GM18499 (cell line): ENCODE measurements around the gene SLN.
"Not testable (repeated sequence)": the region's sequence is repeated elsewhere in the genome, so short reads cannot be mapped to it uniquely, and the experiment has no call there.

Experiments
- ATAC-seq: cut with Tn5 transposase; IDR thresholded peaks from one replicate; pipeline ENCODE4 v1.9.1; 2021; ENCODE audit warnings: moderate number of reproducible peaks; ENCODE audit not compliant: insufficient read depth, unreplicated experiment

Gene SLN

DNA sequence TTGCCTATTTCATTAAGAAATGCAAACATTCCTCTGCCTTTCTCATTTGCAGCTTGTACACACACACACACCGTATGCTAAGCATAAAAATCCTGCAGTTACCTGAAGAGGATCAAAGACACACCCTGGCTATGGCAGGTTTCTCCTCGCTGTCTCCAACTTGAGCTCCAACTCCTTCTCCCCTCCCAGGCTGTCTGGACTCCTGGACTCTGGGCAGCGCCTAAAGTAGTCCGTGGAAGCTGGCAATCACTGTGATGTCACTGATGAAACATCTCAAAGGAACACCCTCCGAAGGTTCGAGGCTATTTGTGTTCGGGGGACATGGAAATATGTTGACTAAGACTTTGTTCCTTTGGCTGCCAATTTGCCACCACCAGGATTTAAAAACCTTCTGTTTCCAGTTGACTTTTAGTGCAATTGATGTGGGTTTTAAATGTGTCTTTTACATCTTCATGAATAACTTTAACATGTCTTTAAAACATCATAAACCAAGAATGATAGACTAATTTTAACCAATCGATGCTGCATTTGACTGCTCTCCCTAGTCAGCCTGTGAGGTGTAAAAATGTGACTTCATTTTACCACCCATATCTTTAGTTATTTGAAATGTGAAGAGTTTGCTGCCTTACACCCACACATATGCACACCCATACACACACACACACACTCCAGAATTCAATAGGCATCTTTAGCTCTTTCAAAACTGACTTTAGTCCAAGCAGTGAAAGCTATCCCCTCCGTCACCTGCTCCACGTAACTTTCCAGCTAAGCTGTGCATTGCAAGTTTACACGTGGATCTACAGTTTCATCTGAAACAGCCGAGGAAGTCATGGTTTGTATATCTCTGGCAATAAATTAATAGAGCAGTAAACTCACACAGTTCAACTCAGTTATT is at the start of gene SLN:
Gene SLN (minus strand): TSS at position 196 of the 895 bp plus-strand sequence.
- ATAC-seq, result no peak

DNA sequence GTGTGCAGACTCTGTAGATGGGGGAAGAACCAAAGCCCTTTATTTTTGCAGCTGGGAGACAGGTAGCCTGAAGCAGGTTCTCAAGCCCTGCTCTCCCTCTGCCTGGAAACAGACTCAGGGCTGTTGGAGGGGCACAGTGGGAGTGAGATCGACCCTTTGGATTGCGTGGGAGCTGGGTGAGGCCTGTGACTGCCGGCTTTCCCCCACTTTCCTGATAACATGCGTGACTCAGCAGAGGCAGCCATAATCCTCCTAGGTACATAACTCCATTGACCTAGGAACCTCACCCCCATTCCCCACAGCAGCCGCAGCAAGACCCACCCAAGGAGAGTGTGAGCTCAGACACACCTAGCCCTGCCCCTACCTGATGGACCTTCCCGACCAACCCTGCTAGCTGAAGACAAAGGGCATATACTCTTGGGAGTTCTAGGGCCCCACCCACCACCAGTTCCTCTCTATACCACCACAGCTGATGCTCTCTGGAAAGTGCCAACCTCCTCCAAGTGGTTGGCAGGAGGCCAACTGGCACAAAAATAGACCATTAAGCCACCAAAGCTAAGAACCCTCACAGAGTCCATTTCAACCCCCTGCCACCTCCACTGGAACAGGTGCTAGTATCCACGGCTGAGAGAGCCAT is 47.0 kb upstream of the SLN start:
- ATAC-seq, result not testable (repeated sequence)

DNA sequence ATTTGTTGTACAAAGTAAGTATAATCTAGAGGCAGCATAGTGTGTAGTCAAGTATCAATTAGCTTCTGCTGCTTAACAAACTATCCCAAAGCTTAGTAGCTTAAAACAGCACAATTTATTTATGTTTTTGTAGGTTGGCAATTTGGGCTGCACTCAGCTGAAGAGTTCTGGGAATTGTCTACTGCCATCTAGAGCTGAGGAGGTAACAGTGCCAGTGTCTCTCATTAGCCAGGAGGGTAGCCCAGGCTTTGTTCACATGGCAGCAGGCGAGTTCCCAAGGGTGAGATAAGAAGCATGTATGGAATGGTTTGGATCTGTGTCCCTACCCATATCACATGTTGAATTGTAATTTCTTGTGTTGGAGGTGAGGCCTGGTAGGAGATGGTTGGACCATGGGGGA is 45.8 kb upstream of the SLN start:
- no peak for ATAC-seq

DNA sequence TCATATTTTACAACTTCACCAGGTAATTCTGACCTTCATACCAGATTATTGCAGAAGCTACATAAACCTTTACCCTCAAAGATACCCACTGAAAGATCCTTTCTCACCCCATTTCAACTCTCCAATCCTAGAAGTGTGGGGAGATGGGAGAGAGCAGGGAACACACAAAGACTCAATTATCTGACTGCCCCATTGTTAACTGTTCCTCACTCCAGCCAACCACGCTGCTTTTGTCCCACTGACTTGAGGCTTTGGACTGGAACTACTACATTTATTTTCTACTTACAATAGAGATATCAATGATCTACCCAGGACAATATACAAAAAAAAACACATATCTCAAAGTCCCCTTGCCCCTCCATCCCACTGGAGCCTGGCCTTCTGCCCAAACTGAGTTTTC is 44.7 kb upstream of the SLN start:
- ATAC-seq, result no peak

DNA sequence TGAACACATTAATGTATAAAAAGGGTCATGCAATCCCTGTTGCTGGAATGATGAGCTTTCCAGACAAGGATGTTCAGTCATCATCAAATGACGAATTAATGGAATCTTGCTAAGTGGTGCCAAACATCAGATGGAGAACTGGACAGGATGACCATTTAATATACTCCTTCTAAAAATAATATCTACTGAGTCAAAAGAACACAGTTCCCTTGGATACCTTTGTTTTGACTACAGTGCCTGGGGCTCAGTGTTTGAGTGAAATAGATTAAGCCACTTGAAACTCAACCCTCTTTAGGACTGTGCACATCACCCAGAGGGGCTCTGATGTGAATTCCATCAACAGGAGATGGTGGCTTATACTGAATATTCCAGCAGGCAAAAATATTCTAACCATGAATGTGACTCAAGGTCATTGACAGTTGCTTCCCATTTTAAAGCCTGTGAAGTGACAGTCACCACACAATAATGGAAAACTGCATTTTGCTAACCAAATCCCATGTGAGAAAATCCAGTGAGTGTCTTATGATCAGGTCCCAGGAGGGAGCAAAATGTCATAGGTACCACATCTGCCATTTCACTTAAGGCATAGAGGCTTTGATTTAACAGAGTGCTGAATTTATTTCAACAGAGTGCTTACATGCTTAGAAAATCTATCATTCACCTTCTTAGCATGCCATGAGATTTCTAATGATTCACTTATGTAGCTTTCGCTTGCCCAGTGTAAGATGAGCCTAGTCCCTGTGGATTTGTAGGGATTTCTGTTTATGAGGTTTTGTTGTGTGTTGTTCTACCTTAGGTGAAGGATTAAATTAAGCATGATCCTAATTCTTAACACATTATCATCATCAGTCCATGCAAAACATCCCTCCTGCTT is 41.3 kb upstream of the SLN start:
- ATAC-seq, result no peak

DNA sequence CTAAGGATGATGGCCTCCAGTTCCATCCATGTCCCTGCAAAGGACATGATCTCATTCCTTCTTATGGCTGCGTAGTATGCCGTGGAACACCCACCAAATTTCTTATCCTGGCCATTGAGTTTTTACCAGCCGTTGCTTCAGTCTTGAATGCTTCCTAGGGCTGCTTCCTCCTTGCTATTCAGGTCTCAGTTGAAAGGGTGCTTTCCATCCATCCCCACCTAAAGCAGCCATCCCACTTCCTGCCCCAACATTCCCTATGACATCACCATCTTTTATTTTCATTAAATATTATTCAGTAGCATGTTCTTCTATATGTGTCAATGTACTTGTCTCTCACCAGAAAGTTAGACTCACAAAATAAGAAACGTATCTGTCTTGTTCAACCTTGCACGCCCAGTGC is 40.7 kb upstream of the SLN start:
- no peak for ATAC-seq

DNA sequence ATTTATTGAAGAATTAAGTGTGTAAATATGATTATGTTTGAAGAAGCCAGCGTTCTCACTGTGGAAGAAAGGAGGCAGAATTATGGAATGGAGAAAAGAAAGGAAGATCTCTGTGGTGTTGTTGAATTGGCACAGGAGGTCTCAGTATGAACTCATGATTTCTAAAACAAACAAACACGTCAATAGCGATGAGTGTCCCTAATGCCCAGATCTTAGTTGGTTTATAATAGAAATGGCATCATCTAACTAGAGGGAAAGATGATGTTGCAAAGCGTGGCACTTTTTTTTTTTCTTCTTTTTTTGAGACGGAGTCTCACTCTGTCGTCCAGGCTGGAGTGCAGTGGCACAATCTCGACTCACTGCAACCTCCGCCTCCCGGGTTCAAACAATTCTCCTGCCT is 39.2 kb upstream of the SLN start:
- ATAC-seq, result no peak

DNA sequence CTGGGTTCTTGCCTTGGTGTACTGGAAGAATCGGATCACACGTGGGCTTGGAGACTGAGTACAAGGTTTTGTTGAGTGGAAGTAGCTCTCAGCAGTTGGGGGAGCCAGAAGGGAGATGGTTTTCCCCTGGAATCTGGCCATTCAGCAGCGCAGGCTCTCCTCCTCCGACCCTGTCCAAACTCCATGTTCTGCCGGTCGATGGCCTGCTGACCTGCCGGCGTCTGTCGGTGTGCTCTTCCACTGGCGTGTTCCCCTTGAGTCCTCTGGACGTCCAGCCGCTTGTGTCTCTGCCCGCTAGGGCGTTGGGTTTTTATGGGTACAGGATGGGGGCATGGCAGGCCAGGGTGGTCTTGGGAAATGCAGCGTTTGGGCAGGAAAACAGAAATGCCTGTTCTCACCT is 38.5 kb upstream of the SLN start:
- ATAC-seq, result no peak

DNA sequence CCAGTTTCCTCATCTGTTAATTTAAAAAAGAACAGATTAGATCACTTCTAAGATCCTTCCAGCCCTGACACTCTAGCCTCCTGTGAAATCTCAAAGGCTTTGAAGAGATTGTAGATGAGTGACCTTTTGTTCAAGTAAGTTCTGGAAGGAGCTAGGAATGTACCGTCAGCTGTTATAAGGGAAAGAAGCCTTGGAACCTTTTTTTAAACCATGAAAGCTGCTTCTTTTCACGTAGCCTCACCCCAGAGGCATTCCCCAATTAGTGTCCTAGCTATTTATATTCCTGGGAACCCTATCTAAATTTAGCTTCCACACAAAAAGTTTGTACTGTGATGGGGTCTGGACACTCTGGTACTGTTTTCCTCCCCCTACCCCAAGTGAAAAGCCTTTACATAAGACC is 35.8 kb upstream of the SLN start:
- ATAC-seq, result no peak

DNA sequence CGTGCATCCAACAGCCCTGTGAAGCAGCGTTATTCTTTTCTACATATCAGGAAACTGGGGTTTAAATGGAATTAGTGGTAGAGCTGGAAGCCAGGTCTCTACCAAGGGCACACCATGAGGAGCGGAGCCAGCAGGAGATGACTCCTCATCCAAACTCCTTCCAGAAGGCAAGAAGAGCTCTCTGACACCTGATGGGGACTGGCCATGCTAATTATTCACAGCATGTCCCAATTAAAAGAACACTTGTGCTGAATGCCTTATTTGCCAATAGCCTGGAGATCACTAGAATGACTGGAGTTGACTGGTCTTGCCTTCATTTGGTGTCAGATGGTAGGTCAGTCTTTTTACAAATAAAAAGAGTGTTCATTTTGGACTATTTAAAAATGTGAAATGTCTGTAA is 32.9 kb upstream of the SLN start:
- no peak for ATAC-seq

DNA sequence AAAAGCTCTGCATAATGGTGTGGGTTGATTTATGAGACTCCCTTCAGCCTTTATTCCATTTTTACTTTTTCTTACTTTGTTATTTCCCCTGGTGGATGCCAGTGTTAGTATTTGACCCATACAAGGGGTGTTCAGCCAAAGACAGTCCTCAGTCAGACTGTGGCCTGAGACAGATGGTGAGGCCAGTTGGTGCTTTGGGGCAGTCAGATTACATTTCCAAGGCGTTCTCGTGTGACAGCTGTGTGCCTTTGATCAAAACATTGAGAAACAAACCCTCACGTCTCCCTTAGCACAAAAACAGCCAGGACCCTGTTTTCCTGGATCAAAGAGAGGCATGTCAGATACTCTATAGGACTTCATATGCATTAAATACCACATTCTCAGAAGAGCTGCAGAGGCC is 31.3 kb upstream of the SLN start:
- no peak for ATAC-seq

DNA sequence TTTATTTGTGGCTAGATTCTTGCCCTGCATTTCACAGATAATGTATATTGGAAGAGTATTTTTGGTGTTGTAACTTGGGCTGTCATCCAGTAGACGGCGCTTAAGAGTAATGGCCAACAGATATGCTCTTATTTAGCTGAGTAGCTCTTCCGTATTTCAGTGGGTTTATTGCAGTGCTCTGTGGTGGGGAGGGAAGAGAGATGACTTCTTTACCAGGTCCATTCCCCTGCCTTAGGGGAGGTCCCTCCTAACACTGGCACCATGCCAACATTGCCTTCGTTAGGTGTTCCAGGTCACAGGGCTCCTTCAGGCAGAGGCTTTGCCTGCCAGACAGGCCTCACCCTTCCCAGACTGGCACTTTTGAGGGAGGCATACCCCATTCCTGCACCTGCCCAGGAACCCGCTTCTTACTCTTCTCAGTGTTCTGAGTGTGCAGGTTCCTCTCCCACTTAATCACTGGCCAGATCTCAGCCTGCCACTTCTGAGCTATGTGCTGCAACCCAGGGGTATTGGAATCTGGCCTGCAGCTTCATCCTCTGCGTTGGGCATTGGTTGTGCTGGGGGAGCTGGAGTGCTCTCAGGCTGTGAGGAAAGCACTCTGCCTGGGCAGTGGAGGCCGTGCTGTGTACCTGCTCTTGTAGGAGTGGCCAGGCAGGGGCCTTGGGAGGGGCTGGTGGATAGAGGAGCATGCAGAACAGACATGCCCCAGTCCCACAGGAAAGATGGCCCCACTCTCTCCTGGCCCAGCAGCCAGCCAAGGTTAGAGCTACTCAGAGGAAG is 29.4 kb upstream of the SLN start:
- ATAC-seq, result peak; percentile 80

DNA sequence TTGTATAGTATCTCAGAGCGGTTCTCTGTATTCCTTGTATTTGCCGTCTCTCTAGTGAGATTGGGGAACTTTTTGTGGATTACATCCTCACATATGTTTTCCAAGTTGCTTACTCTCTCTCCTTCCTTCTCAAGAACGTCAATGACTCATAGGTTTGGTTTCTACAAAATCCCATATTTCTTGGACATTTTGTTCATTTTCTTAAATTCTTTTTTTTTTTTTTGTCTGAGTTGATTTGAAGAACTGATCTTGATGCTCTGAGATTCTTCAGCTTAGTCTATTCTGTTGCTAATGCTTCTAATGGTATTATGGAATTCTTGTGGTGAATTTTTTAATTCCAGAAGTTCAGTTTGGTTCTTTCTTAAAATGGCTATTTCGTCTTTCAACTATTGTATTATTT is 28.4 kb upstream of the SLN start:
- ATAC-seq, result no peak

DNA sequence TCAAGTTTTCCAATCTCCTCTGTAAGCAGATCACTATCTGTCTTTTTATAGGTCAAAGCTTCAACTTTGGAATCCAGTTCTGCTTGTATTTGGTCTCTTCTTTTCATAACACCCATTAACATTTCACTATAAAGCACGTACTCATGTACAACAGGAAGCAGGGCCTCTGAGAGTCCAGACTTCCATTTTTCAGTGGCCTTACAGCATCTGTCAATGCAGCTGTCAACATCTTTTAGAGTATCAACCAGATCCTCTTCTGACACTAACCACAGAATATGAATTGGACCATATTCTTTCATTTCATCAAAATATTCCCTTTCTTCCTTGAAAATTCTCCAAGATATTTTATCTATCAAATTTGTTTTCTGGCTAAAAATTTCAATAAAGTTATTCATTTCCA is 24.7 kb upstream of the SLN start:
- ATAC-seq, result no peak

DNA sequence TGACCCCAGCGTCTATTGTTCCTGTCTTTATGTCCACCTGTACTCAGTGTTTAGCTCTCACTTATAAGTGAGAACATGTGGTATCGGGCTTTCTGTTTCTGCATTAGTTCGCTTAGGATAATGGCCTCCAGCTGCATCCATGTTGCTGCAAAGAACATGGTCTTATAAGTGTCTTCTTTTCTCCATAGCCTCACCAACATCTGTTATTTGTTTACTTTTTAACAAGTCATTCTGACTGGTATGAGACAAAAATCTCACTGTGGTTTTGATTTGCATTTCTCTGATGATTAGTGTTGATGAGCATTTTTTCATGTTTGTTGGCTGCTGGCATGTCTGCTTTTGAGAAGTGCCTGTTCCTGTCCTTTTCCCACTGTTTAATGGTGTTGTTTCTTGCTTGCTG is 21.7 kb upstream of the SLN start:
- ATAC-seq, result no peak

DNA sequence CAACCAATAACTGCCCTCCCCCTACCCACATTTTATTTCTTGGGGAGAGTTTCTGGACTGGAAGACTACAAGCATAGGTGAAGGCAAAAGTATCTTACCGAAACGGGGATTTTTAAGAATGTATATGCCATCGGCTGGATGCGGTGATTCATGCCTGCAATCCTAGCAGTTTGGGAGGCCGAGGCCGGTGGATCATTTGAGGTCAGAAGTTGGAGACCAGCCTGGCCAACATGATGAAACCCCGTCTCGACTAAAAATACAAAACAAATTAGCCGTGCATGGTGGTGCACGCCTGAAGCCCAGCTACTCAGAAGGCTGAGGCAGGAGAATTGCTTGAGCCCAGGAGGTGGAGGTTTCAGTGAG is 20.8 kb upstream of the SLN start:
- ATAC-seq, result no peak

DNA sequence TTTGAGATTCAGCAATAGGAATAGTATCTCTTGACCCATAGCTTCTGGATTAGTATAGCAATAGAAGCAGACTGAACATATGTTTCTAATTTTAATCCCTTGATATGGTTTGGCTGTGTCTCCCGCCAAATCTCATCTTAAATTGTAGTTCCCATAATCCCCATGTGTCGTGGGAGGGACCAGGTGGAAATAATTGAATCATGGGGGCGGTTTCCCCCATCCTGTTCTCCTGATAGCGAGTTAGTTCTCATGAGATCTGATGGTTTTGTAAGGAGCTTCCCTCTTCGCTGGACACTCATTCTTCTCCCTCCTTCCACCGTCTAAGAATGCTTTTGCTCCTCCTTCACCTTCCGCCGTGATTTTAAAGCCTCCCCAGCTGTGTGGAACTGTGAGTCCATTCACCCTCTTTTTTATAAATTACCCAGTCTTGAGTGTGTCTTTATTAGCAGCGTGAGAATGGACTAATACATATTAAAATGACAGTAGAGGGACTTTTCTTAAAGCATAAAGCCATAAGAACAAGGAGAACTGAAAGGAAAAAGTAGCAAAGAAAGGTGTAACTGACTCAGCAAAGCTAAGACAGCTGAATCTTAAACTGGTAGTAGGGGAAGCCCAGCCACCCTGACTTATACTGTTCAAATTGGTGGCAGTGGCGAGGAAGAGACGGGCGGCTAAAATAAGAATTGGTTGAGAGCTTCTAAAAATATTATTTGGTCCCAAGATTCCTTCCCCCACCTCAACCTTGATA is 20.3 kb upstream of the SLN start:
- no peak for ATAC-seq

DNA sequence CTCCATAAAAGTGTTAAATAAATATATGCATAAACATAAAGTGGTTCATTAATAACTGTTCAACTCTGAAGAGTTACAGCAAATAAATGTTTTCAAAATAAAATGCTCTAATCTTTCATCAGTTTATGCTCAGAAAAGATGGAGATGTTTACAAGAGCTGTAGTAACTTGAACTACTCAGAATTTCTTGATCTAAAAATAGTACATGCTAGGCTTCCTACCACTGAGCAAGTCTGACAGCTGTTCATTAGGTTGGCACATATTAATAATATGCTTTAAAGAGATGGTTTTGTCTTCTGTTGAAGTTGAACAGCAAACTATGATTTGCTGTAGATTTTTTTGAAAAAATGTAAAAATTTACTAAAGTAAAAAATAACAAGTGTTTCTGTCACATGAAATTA is 10.8 kb upstream of the SLN start:
- no peak for ATAC-seq

DNA sequence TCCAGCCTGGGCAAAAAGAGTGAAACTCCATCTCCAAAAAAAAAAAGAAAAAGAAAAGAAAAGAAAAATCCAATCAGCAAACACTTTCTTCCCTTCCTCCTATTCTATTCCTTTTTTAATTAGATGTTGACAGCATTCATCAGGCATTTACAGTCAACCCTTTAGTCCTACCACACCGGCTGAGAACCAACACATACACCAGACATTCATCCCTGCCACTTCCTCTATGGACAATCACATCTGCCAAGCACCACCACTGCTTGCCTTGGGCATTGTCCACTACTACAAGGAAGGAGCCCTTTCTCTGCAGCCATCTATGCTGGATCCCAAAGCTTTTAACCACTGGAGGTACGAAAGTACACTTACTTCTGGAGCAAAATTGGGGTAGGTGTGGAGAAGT is 9.4 kb upstream of the SLN start:
- no peak for ATAC-seq

DNA sequence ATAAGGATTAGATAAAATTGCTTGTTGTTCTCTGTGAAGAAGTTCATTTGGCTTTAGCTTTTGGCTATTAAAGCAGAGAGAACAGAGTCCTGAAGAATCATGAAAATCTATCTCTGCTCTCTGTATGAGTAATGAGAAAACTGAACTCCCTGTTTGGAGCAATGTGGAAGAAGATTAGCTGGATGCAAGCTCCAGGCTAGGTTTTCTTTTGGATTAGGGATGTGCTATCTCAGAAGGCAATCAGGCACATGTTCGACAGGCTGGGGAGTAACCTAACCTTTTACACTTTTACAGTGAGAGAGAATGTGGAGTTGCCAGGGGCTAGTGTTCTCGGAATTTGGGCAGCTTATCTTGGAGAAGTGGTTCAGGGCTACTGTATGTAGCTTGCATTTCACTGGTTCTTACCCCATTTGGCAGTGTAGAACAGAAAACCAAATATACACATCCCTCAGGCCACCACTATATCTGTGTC is 8.5 kb upstream of the SLN start:
- no peak for ATAC-seq
